GM12891 (cell line): ENCODE results near the gene KCTD3.

Experiments used
- DNase-seq: peaks from one replicate; pipeline ENCODE4 v3.0.0; 2011; ENCODE audit warnings: low spot score; ENCODE audit not compliant: insufficient read length
- FAIRE-seq: peaks from 2 replicates; lab custom pipeline; 2011; peaks lifted over from hg19 to GRCh38; lab: Jason Lieb, UNC
- PAX5 ChIP-seq: IDR thresholded peaks from 2 replicates; pipeline ENCODE4 v1.6.1; 2011; ENCODE audit warnings: low read length, moderate library complexity, mild to moderate bottlenecking; ENCODE audit not compliant: insufficient read depth, severe bottlenecking
- POLR2A ChIP-seq: IDR thresholded peaks from 2 replicates; pipeline ENCODE4 v1.6.1; 2011; ENCODE audit warnings: low read depth, low read length, control low read depth
- POLR2AphosphoS5 ChIP-seq: IDR thresholded peaks from 2 replicates; pipeline ENCODE4 v1.6.1; 2011; ENCODE audit warnings: low read depth, low read length, control low read depth
- POU2F2 ChIP-seq: IDR thresholded peaks from 2 replicates; pipeline ENCODE4 v1.6.1; 2011; ENCODE audit warnings: low read depth, mild to moderate bottlenecking, control low read depth, low read length, moderate library complexity
- SPI1 ChIP-seq: IDR thresholded peaks from 2 replicates; pipeline ENCODE4 v1.6.1; 2011; ENCODE audit warnings: low read depth, low read length, control low read depth
- TAF1 ChIP-seq: IDR thresholded peaks from 2 replicates; pipeline ENCODE4 v1.6.1; 2011; ENCODE audit warnings: low read depth, low read length, control low read depth

The KCTD3 gene

GRCh38 chr1:215669806-215670491 lies 102.8 kb downstream of the KCTD3 start:
- TF ChIP-seq TAF1 (no peak), SPI1 (no peak), POU2F2 (no peak), POLR2AphosphoS5 (no peak), POLR2A (no peak), PAX5 (no peak)

More at GRCh38 chr1:215669806-215670491, 102.8 kb downstream of the KCTD3 start:
- no peak for DNase-seq
- FAIRE-seq, result no peak
